ES-I3 (cell line): ENCODE data around the gene VSNL1.
"Not testable (repeated sequence)": the region's sequence is repeated elsewhere in the genome, so short reads cannot be mapped to it uniquely, and the experiment has no call there.

ENCODE experiments used
- H3K36me3 ChIP-seq: 2 replicates; pipeline ENCODE4 v1.6.1; 2013; ENCODE audit warnings: mild to moderate bottlenecking, low read length, control low read depth, moderate library complexity; ENCODE audit not compliant: insufficient read depth
- H3K4me1 ChIP-seq: 2 replicates; pipeline ENCODE4 v1.6.1; 2013; ENCODE audit warnings: mild to moderate bottlenecking, control low read depth, low read length; ENCODE audit not compliant: insufficient read depth
- H3K9ac ChIP-seq: 2 replicates; pipeline ENCODE4 v1.6.1; 2013; ENCODE audit warnings: low read depth, mild to moderate bottlenecking, low read length, moderate library complexity
- H3K9me3 ChIP-seq: 2 replicates; pipeline ENCODE4 v1.6.1; 2013; ENCODE audit warnings: mild to moderate bottlenecking, low read length, moderate library complexity; ENCODE audit not compliant: control insufficient read depth, insufficient read depth

Gene VSNL1

DNA sequence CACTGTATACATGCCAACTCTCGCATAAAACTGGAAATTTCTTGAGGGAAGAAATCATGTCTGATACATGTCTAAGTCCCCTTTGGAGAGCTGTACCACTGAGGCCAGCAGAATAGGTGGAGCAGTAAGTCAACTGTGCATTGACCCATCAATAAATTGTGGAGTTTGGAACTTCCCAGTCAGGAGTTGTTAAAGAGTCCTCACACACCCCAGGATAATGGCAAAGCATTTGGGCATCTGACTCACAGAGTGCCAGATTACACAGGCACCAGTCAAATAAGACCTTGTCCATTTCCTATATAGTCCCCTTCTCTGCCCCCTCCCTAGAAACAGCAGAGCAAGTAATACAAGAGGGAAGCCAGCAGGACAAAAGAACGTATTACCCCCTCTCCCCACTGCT, 10.4 kb downstream of the VSNL1 start:
- H3K9me3 ChIP-seq, result no peaks in the 10 kb centered on the region
- H3K9ac ChIP-seq, result no peak overlapping the region
- peaks cover 44% of the 10 kb centered on the region for H3K4me1 ChIP-seq
- no peaks in the 10 kb centered on the region; the same call in 1 of the 2 replicates for H3K36me3 ChIP-seq

DNA sequence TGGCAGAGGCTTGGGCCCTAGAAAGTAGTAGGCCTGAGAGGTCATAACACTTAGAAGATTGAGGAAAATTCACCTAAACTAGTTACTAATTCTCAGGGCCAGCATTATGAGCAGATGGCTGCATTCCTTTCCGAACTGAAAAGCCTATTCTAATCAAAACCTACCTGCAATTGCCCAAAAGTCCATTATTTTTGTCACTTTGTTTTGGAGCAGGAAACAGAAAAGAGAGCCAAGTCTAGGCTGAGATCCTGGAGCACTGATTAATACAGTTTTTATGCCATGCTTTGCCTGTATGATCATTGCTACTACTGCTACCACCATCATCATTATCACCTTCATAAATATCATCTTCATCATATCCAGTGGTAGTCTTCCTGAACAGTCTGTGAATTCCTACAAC, 14.7 kb downstream of the VSNL1 start:
- H3K4me1 ChIP-seq, result peaks cover 46% of the 10 kb centered on the region
- H3K36me3 ChIP-seq, result no peaks in the 10 kb centered on the region; the same call in 1 of the 2 replicates
- H3K9me3 ChIP-seq, result no peaks in the 10 kb centered on the region
- no peak overlapping the region for H3K9ac ChIP-seq

DNA sequence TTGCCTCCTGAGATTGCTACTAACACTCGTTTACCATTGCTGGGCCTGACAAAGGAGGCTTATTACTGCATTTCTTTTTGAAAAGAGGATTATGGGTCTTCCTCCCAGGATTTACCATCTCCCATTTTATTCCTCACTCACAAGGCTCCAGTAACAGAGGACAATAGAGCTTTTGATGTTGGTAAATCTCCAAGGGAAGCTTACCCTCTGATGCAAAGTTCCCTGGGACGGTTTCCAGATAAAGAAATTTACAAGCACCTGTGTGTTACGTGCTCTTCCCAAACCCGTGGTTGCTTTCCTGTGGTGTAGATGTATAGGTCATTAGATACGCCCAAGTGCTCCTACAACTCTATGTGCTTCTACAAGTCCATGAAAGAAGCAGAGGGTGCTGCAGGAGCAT, 17.1 kb downstream of the VSNL1 start:
- no peaks in the 10 kb centered on the region for H3K9me3 ChIP-seq
- H3K9ac ChIP-seq, result no peak overlapping the region
- no peaks in the 10 kb centered on the region; the same call in 1 of the 2 replicates for H3K36me3 ChIP-seq
- peaks cover 46% of the 10 kb centered on the region for H3K4me1 ChIP-seq

DNA sequence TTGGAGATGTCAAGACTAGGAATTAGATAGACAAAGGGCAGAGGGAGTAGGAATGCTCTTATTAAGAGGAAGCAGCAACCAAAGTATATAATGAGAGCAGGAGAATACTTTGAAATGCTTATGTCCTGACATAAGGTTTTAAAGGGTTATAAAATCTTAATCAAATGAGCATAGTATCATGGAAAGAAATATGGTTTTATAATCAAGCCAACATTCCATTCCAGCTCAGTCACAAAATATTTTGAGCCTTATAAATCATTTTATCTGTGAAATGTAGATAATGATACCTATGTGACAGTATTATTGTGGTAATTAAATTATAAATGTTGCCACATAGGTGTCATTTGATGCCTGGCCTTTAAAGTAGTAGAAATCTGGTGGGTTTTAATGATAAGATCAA, 17.6 kb downstream of the VSNL1 start:
- Histone ChIP-seq H3K9me3 (no peaks in the 10 kb centered on the region), H3K4me1 (peaks cover 42% of the 10 kb centered on the region), H3K9ac (no peak overlapping the region), H3K36me3 (no peaks in the 10 kb centered on the region; the same call in 1 of the 2 replicates)

DNA sequence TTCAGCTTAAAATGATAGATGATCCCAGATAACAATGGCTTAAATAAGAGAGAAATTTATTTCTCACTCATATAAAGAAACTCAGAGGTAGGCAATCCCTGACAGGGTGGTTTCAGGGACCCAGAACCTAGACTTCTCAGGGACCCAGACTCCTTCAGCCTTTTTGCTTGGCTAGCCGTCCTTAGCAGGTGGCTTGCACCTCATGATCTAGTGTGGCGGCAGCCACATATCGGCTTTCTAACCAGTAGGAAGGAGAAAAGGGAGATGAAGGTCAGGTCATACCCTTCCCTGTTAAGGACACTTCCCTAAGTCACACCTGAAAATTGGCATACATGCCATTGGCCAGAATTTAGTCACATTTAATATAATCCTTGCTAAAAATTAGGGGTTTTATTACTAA, 18.4 kb downstream of the VSNL1 start:
- H3K9me3 ChIP-seq, result no peaks in the 10 kb centered on the region
- no peaks in the 10 kb centered on the region; the same call in 1 of the 2 replicates for H3K36me3 ChIP-seq
- no peak overlapping the region for H3K9ac ChIP-seq
- peaks cover 40% of the 10 kb centered on the region for H3K4me1 ChIP-seq

DNA sequence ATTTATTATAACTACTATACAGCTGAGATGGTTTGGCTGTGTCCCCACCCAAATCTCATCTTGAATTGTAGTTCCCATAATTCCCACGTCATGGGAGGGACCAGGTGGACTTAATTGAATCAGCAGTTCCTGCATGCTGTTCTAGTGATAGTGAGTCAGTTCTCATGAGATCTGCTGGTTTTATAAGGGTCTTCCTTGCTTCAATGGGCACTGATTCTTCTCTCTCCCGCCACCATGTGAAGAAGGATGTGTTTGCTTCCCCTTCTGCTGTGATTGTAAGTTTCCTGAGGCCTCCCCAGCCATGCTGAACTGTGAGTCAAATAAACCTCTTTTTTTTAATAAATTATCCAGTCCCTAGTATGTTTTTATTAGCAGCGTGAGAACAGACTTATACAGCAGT, 25.2 kb downstream of the VSNL1 start:
- H3K4me1 ChIP-seq, H3K36me3 ChIP-seq, H3K9ac ChIP-seq, H3K9me3 ChIP-seq: not testable (repeated sequence)

DNA sequence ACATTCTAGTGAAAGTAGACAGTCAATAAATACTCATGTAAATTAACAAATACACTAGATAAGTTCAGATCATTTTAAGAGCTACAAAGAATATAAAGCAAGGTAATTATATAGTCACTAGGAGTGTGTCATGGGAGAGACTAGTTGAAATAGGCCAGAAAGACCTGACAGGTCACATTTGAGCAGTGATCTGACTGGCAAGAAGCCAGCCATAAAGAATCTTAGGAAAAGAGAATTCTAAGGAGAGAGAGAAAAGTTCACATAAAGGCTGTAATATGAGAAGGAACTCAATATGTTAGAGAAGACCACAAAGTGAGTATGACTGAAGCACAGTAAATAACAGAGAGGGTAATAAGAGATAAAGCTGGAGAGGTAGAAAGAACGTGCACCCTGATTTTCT, 31.2 kb downstream of the VSNL1 start:
- H3K9me3 ChIP-seq, result no peaks in the 10 kb centered on the region
- H3K9ac ChIP-seq, result no peak overlapping the region
- no peaks in the 10 kb centered on the region for H3K36me3 ChIP-seq
- peaks cover 12% of the 10 kb centered on the region; the same call in 1 of the 2 replicates for H3K4me1 ChIP-seq

DNA sequence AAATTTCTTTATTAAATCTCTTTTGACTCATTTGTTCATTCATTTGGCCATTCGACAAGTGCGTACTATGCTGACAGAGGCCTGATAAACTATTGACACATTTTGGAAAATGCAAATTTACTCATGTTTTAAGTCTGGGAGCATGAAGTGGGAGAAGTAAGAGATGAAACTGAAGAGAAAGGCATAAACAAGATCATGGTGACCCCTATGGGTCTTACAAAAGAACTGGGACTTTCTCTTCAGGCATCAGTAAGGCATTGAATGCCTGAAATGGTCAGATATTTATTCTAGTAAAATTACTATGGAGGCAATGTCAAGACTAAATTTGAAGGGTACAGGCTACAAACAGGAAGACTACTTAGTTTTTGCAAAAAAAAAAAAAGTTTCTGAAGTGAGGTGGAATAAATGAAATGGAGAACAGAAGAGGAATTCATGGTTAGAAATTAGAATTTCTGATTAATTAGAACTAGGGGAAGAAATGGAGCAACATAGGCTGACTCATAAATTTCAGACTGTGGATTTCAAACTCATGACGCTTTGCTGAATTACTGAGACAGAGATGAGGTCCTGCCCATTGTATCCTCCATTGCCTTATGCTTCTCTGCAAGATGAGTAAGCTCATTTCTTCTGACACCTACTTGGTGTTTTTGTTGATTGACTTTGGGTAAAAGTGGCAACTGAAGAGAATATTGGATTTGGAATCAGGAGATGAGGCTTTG, 32.7 kb downstream of the VSNL1 start:
- Histone ChIP-seq H3K9ac (no peak overlapping the region), H3K4me1 (peaks cover 15% of the 10 kb centered on the region), H3K9me3 (no peaks in the 10 kb centered on the region), H3K36me3 (no peaks in the 10 kb centered on the region)

DNA sequence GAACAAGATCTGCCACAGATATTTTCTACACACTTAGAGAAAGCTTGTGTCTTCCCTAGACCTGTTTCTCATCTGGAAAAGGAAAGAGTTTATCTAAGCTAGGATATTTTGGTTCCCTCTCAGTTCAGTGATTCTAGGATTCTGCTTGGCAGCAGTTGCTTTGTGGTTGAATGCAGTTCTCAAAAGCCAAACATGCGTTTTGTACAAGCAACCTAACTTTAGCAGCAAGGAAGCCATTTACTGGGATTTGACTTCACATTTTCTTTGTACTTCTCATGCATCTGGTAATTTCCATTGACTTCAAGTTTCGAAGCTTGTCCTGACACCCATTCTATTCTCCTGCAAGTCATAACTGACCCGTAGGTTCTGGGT, 33.3 kb downstream of the VSNL1 start:
- no peaks in the 10 kb centered on the region for H3K9me3 ChIP-seq
- H3K36me3 ChIP-seq, result no peaks in the 10 kb centered on the region
- H3K9ac ChIP-seq, result no peak overlapping the region
- H3K4me1 ChIP-seq, result peaks cover 20% of the 10 kb centered on the region

DNA sequence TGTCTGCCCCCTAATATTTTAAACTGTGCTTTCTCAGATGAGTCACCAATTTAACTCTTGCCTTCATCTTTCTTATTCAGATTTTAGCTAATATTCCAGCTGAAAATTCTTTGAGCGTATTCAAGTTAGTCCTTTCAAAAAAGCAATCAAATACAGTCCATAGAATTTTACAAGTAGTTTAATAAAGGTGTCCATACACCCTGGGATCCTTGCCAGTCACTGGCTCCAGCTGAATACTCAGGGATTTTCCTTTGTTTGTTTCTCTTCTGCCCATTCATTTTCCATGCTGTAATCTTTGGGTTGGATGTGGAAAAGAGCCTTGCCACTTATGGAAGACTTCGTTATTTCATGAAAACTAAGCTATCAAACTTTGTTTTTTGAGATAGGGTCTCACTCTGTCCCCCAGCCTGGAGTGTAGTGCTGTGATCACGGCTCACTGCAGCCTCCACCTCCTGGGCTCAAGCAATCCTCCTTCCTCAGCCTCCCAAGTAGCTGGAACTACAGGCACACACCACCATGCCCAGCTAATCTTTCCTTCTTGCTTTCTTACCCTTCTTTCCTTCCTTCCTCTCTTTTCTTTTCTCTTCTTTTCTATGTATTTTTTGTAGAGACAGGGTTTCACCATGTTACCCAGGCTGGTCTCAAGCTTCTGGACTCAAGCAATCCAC, 34.0 kb downstream of the VSNL1 start:
- peaks cover 24% of the 10 kb centered on the region for H3K4me1 ChIP-seq

DNA sequence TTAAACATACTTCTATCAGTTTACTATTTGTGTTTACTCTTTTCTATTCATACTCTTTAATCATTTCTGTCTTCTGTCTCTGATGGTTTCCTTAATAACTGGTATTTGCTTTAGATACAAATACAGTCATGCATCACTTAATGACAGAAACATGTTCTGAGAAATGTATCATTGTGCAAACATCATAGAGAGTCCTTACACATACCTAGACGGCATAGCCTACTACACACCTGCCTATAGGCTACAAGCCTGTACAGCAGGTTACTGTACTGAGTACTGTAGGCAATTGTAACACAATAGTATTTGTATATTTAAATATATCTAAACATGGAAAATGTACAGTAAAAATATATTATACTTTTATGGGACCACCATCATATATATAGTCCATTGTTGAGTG, 36.3 kb downstream of the VSNL1 start:
- H3K4me1 ChIP-seq, result peaks cover 33% of the 10 kb centered on the region

More for the DNA sequence above, 34.0 kb downstream of the VSNL1 start:
- Histone ChIP-seq H3K36me3 (no peaks in the 10 kb centered on the region), H3K9ac (no peak overlapping the region), H3K9me3 (no peaks in the 10 kb centered on the region)

DNA sequence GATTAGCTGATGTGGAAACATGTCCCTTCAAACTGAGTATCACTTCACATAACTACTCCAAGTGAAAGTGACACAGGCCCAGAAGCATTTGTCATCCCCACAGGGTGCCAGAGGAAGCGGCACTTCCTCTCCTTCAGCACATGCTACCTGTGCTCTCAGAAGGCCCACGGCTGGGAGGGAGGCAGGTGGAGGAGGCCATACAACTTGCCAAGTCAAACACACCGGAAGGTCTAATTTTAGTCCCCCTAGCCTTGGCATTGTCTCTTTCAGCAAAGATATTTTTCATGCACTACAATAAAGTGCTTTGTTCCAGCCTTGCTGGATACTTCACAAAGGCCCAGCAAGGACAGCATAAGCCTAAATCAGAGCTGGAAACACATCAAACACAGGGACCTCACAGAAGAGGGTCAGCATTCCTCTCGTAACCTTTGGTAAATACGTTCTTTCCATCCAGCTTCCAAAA, 38.0 kb downstream of the VSNL1 start:
- peaks cover 30% of the 10 kb centered on the region for H3K4me1 ChIP-seq
- no peaks in the 10 kb centered on the region for H3K36me3 ChIP-seq
- no peak overlapping the region for H3K9ac ChIP-seq
- no peaks in the 10 kb centered on the region; the same call in 1 of the 2 replicates for H3K9me3 ChIP-seq

More for the DNA sequence above, 36.3 kb downstream of the VSNL1 start:
- no peaks in the 10 kb centered on the region for H3K36me3 ChIP-seq
- H3K9ac ChIP-seq, result no peak overlapping the region
- H3K9me3 ChIP-seq, result no peaks in the 10 kb centered on the region; the same call in 1 of the 2 replicates

DNA sequence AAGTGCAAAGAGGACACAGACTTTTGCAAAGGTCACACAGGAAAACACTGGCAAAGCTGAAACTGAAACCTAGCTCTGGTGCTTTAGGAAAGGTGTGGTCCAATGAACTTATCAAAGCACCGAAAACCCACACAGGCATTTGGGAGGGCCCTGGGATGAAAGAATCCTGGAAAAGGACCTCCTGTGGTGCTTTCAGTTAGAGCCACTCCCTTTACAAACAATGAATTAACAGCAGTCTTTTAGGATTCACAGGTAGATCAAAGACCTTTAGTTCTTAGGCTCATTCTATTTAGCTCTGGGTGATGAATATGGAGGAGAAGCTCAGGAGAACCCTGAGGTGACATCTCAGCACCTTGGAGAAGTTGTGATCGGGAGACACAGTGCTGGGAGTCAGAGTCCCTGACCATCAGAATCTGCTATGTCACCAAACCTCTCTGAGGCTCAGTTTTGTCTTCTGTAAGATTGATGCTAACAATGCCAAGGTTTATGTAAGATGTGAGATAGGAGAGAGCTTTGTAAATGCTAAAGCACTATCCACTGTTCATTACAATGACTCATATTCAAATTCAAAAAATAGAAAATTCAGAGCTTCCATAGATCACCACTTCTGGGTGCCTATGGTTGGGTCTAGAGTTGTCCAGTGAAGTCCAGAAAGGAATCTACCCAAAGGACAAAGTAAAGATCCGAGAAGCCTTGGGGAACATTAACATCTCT, 39.3 kb downstream of the VSNL1 start:
- Histone ChIP-seq H3K9ac (no peak overlapping the region), H3K4me1 (peaks cover 21% of the 10 kb centered on the region), H3K9me3 (no peaks in the 10 kb centered on the region; the same call in 1 of the 2 replicates), H3K36me3 (no peaks in the 10 kb centered on the region)

DNA sequence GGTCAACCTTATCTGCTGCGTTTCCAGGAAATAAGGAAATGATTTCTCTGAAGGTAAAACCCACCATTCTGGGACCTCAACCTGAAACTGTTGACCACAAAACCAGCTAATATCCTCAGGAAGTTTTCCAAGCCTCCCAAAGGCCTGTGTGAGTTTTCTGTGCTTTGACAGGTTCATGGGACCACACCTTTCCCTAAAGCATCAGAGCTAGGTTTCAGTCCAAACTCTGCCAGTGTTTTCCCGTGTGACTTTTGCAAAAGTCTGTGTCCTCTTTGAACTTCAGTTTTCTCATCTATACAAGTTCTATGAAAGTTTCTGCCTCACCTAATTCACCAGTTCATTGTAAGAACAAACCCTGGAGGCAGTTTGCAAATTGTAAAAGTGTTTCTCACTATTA, 39.8 kb downstream of the VSNL1 start:
- Histone ChIP-seq H3K9ac (no peak overlapping the region), H3K4me1 (peaks cover 25% of the 10 kb centered on the region)

More for the DNA sequence above, 39.8 kb downstream of the VSNL1 start:
- Histone ChIP-seq H3K9me3 (no peaks in the 10 kb centered on the region; the same call in 1 of the 2 replicates), H3K36me3 (no peaks in the 10 kb centered on the region)
